Chondrocyte (in vitro differentiated cells): ENCODE results near the gene PHKG2. TPM values are rescaled to one million over a fixed set of nuclear protein-coding genes. Genes with fewer than 3 reads are reported as not detected.

Source experiments
- DNase-seq: peaks from one replicate; pipeline ENCODE4 v3.0.0; 2021; ENCODE audit warnings: mixed read lengths, low spot score
- H3K27ac Mint-ChIP-seq: one replicate; pipeline ENCODE4 v1.8.0; 2021; ENCODE audit warnings: mild to moderate bottlenecking, moderate library complexity, mixed read lengths; ENCODE audit not compliant: unreplicated experiment
- H3K27me3 Mint-ChIP-seq: 2 replicates; pipeline ENCODE4 v1.8.0; 2021; ENCODE audit warnings: low read depth, mixed read lengths
- H3K36me3 Mint-ChIP-seq: 2 replicates; pipeline ENCODE4 v1.8.0; 2021; ENCODE audit warnings: low read depth, mixed read lengths
- H3K4me1 Mint-ChIP-seq: 2 replicates; pipeline ENCODE4 v1.8.0; 2021; ENCODE audit warnings: low read depth, mild to moderate bottlenecking, mixed read lengths
- H3K4me3 Mint-ChIP-seq: one replicate; pipeline ENCODE4 v1.8.0; 2021; ENCODE audit warnings: mild to moderate bottlenecking, moderate library complexity, mixed read lengths; ENCODE audit not compliant: unreplicated experiment
- H3K9me3 Mint-ChIP-seq: 2 replicates; pipeline ENCODE4 v1.8.0; 2021; ENCODE audit warnings: low read depth, mixed read lengths
- total RNA-seq: library from RNA; stranded (reverse); gene quantifications from 3 replicates; pipeline ENCODE4 v1.2.1, GENCODE V29; 2021
- TF ChIP-seq, protein P1 (sequence below): fragments of 200-600 bp; sonication (generic); IDR thresholded peaks from 2 replicates; pipeline ENCODE4 v1.5.0; 2021; ENCODE audit warnings: antibody characterized with exemption, mild to moderate bottlenecking, moderate library complexity

PHKG2 gene
- total RNA-seq, 1 donor from 2014 or later: 19.0 TPM

DNA sequence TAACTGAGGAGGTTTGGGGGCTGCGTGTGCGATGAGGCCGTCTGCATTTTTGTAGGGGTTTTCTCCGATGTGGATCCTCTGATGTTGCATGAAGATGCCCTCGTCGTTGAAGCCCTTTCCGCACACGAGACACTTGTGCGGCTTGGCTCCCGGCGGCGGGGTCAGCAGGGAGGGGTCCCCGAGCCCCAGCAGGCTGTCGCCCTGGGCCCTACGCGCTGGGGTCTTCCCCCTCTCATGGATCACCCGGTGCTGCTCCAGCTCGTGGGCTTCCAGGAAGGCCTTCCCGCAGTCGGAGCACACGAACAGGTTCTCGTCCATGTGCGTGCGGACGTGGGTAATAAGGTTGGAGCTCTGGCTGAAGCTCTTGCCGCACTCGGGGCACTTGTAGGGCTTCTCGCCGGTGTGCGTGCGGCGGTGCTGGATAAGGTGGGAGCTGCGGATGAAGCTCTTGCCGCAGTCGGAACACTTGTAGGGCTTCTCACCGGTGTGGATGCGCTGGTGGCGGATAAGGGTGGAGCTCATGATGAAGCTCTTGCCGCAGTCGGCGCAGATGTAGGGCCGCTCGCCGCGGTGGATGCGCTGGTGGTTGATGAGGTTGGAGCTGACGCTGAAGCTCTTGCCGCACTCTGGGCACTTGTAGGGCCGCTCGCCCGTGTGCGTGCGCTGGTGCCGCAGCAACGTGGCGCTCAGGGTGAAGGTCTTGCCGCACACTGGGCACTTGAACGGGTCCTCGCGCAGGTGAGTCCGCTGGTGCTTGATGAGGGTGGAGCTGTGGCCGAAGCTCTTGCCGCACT lies 34.5 kb downstream of the PHKG2 start:
- no peak overlapping the region for H3K4me3 Mint-ChIP-seq
- H3K27me3 Mint-ChIP-seq: no peaks in the 10 kb centered on the region
- no peaks in the 10 kb centered on the region for H3K9me3 Mint-ChIP-seq
- H3K4me1 Mint-ChIP-seq: peaks cover 28% of the 10 kb centered on the region
- no peak for DNase-seq
- TF ChIP-seq, protein P1, sequence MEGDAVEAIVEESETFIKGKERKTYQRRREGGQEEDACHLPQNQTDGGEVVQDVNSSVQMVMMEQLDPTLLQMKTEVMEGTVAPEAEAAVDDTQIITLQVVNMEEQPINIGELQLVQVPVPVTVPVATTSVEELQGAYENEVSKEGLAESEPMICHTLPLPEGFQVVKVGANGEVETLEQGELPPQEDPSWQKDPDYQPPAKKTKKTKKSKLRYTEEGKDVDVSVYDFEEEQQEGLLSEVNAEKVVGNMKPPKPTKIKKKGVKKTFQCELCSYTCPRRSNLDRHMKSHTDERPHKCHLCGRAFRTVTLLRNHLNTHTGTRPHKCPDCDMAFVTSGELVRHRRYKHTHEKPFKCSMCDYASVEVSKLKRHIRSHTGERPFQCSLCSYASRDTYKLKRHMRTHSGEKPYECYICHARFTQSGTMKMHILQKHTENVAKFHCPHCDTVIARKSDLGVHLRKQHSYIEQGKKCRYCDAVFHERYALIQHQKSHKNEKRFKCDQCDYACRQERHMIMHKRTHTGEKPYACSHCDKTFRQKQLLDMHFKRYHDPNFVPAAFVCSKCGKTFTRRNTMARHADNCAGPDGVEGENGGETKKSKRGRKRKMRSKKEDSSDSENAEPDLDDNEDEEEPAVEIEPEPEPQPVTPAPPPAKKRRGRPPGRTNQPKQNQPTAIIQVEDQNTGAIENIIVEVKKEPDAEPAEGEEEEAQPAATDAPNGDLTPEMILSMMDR: no peak
- peaks cover 13% of the 10 kb centered on the region for H3K36me3 Mint-ChIP-seq
- no peak overlapping the region for H3K27ac Mint-ChIP-seq

DNA sequence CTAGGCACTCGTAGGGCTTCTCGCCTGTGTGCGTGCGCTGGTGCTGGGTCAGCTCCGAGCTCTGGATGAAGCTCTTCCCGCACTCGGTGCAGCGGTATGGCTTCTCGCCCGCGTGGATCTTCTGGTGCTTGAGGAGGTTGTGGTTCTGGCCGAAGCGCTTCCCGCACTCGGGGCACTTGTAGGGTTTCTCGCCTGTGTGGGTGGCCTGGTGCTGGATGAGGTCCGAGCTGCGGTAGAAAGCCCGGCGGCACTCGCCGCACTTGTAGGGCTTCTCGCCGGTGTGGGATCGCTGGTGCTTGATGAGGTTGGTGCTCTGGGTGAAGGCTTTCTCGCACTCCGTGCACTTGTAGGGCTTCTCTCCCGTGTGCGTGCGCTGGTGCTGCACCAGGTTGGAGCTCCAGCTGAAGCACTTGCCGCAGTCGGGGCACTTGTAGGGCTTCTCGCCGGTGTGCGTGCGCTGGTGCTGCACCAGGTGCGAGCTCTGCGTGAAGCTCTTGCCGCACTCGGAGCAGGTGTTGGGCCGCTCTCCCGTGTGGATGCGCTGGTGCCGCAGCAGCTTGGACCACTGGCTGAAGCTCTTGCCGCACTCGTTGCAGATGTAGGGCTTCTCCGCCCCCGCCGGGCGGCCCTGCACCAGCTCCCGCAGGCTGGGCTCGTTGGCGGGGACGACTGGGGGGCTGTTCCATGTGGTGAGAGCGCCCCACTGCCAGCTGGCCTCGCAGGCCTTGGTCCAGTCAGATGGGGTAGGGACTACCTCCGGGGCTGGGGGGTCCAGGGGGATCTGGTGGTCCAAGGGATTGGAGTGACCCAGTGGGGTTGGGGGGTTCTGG lies 35.3 kb downstream of the PHKG2 start:
- Mint-ChIP-seq H3K9me3 (no peaks in the 10 kb centered on the region), H3K36me3 (peaks cover 13% of the 10 kb centered on the region), H3K4me1 (peaks cover 29% of the 10 kb centered on the region), H3K27me3 (no peaks in the 10 kb centered on the region), H3K27ac (peak overlapping the region; percentile 45), H3K4me3 (no peak overlapping the region)
- TF ChIP-seq, protein P1: no peak
- DNase-seq: no peak

DNA sequence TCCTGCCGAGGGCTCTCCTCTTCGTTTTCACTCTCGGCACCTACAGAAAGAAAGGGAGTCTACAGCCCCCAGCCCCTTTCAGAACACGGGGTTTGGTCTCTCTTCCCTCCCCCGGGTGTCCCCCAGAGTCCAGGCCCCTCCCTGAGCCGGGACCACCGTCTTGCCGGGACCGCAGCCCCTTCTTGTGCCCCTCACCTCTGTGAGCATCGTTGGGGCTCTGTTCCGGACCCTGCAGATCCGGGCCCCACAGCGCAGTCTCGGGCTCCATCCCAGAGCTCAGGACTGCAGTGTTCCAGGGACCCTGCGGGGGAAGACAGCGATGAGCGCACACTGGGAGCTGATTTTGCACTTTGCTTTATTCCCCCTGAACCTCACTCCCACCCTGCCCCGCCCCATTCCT lies 36.0 kb downstream of the PHKG2 start:
- Mint-ChIP-seq H3K4me1 (peaks cover 23% of the 10 kb centered on the region), H3K27me3 (no peaks in the 10 kb centered on the region), H3K36me3 (peaks cover 13% of the 10 kb centered on the region), H3K9me3 (no peaks in the 10 kb centered on the region), H3K27ac (no peak overlapping the region), H3K4me3 (no peak overlapping the region)
- no peak for DNase-seq
- TF ChIP-seq, protein P1: no peak

DNA sequence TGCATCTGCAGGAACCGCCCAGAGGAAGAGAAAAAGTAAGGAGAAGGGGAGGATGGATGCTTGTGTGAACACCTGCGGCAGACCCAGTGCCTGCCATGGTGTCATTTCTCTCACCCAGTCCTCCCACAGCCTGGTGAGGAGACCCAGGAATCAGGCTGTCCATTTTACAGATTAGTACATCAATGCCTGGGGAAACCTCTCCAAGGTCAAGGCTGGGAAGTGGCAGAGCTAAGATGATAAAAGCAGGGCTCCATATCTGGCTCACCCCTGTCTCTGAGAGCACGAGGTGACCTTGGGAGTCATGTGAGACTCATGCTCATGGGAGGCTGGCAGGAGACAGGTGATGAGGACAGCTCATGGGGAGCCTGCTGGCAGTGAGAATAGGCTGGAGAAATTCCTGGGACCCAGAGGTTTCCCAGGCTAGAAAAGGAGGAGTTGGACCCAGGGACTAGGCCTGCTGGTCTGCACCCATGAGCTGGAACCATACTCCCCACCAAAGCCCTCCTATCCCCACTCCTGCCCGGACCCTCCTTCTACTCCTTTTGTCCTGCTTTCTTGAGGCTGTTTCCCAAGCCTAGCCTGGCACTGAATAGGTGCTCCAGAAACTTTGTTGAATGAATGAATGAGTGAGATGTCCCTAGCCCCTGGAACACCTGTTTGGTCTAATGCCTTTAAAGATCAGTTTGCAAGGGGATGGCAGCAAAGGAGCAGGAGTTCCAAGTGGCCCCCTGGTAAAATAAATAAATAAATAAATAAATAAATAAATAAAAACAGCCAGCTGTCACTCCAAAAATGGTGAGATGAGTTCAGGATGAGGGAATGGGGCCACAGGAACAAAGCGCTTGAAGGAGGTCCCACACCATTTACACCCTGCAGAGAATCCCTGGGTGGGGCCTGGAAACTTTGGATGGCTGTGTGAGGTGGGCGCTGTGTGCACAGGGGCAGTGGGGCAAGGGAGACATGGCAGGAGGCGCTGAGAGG lies 37.2 kb downstream of the PHKG2 start:
- Mint-ChIP-seq H3K9me3 (no peaks in the 10 kb centered on the region), H3K4me3 (peak overlapping the region; percentile 86), H3K27ac (peak overlapping the region; percentile 85), H3K36me3 (peaks cover 13% of the 10 kb centered on the region), H3K27me3 (no peaks in the 10 kb centered on the region), H3K4me1 (peaks cover 23% of the 10 kb centered on the region)
- TF ChIP-seq, protein P1: no peak
- no peak for DNase-seq
